ENCODE data around the gene PRR20G.
"Not testable (repeated sequence)": the region's sequence is repeated elsewhere in the genome, so short reads cannot be mapped to it uniquely, and the experiment has no call there.

Gene PRR20G

DNA sequence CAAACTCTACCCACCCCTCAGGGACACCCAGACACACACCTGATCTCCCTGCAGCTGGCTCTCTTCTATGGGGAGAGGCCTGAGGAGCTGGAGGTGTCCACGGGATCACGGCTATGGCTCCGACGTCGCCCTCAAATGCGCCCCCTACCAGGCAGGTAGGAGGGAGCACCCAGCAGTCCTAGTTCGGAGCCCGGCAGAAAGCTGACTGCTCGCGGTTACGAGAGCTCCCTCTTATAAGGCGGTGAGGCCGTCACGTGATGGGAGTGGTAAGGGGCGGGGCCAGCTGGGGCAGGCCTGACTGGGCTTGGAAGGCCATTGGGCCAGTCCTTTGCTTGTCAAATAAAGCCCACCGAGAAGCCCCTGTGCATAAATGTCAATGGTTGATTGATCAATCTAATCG lies at the start of gene PRR20G:
PRR20G (minus strand) TSS at position 207 of the 400 bp plus-strand sequence. CDS start 681 bp downstream, outside the sequence.
- DNase-seq = no peak

GRCh38 chr3:127337001-127337400 lies 49.2 kb upstream of the PRR20G start:
- no peak for DNase-seq

- no peak for DNase-seq
Observed at GRCh38 chr3:127336101-127336500, 48.3 kb upstream of the PRR20G start.

DNA sequence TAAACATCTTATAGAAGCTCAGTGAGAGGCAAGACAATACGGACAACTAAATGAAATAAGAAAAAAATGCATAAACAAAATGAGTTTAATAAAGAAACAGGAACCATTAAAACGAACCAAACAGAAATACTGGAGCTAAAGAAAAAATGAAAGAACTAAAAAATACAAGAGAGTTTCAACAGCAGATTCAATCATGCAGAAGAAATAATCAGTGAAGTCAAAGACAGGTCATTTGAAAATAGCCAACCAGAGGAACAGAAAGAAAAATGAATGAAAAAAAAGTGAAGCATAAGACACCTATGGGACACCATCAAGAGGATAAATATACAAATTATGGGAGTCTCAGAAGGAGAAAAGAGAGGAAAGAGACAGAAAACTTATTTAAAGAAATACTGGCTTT lies 42.5 kb upstream of the PRR20G start:
- no peak for DNase-seq

DNA sequence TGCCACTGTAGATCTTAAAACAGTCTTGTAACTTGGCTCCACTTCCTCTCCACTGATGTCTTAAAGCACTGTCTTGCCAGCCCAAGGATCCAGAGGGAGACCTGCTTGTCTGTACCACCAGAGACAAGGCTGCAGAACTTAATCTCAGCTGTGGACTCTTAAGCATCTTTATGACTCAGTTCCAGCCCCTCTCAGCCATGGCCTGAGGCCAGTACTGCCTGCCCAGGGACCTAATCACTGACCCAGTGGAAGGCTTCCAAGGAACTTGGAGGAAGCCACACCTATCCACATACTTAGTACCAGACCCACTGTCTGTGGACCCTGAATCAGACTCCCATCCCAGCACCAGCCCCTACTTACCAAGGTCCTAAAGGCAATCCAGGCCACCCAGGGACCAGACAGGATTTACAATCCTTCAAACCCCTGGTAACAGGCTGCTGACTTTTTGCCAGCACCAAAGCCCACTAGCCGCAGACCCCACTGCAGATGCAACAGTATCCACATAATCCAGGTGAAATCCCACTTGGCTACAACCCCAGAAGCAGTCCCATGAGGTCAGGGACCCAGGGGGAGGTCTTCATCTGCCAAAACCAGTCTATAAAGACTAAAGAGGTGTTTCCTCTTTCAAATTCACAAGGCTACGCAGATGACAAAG lies 41.9 kb upstream of the PRR20G start:
- DNase-seq = no peak

- DNase-seq = no peak
Observed at GRCh38 chr3:127328421-127328820, 40.6 kb upstream of the PRR20G start.

DNA sequence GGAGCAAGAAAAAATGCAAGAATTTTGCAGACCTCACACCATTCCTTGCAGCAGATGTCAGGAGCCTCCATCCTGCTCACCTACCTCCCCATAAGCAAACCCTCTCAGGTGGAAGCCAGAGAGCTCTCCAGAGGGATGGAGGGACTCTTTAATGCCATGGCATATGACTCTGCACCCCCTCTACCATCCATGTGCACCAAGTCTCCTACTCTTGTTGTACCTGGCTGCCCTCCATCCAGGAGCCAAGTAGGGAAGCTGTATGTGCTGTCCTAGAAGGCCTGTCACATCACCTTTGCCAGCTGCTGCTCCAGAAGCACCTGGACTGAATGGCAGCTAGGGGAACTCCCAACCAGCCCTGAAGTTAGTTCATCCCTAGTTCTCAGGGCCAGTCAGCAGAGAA lies 38.5 kb upstream of the PRR20G start:
- DNase-seq = no peak

DNA sequence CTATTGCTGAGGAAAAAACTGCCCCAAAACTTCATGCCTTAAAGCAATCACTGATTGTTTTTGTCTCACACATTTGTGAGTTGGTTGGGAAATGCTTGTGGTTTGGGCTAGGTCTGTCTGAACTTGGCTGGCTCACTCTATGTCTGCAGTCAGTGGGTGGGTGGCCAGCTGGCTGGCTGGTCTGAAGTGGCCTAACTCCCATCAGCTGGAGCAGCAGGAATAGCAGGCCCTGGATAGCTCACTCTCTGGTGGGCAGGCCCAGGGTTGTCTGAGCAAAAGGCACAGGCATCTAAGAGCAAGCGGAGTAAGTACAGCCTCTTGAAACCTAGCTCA lies 37.7 kb upstream of the PRR20G start:
- DNase-seq = no peak

- no peak for DNase-seq
Observed at GRCh38 chr3:127324913-127325628, 37.2 kb upstream of the PRR20G start.

DNA sequence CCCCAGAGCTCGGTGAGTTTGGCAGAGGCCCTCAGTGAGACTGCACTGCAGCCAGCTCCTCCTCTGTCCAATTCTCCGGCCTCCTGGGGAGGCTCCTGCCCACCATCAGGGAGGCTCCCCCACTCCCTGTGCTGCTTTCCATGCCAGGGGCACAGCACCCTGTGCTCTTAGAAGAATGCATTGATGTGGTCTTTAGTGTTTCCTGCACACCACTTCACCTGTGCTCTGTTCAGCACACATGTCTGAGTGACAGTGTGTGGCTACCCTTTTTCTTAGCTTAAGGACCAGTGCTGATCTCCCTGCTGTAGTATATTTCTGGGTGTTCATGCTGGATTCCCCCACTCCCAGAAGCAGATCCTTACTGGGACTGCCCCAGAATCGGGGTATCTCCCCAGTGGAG lies 36.2 kb upstream of the PRR20G start:
- no peak for DNase-seq

- DNase-seq = no peak
Observed at GRCh38 chr3:127323581-127323980, 35.7 kb upstream of the PRR20G start.

GRCh38 chr3:127321371-127321770 lies 33.5 kb upstream of the PRR20G start:
- no peak for DNase-seq

DNA sequence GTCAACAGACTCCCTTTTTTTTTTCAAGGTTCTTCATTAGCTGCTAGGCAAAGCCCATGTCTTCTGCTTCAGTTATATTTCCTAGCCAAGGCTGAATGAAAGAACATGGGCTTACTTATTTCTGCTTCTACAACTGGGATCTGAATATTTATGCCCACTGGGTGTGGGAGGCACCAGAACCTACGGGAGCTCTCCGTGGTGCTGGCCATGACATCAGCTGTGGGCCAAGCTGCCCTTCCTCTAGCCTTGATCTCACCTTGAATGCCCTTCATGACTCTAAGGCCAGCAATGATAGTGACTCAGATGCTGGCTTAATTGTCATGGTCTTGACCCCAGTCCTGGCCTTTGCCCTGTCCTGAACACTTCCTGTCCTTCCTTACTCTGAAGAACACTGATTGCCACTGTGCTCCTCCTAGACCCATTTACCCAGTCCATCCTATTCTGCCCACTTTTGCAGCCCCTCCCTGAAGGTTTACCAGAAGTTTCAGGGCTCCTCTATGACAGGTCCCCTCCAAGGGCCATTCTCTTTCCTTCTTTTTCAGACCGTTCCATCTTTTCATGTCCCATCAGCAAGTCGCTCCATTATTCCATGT lies 32.8 kb upstream of the PRR20G start:
- DNase-seq = no peak

DNA sequence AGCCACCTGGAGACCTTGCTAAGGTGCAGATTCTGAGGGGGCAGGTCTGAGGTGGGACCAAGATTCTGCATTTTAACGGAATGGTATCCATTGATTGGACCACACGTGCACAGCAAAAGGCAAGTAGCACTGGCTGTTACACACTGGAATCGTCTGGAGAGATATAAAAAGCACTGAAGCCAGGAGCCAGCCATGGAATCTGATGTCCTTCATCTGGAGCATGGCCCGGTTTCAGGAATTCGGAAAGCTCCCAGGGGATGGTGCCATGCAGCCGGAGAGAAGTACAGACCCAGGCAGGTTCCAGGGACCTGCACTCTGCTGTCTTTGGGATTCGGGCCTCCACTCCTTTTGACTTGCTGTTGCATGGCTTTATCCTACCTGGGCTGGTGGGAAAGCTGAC lies 28.8 kb upstream of the PRR20G start:
- no peak for DNase-seq

DNA sequence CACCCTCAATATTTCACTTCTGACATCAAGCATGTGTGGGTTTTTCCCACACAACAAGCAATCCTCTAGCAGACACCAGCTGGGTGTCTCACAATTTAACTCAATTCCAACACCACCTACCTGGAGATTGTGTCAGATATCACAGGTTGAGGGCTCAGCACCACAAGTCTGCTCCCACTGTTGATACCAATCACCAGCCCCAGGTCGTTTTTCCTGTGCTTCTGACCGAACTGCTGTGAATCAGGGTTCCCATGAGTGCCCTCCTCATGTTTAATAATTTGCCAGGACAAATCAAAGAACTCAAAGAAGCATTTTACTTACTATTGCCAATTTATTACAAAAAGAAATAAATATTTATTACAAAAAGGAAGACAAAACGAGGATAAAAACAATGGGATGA lies 25.0 kb upstream of the PRR20G start:
- no peak for DNase-seq

DNA sequence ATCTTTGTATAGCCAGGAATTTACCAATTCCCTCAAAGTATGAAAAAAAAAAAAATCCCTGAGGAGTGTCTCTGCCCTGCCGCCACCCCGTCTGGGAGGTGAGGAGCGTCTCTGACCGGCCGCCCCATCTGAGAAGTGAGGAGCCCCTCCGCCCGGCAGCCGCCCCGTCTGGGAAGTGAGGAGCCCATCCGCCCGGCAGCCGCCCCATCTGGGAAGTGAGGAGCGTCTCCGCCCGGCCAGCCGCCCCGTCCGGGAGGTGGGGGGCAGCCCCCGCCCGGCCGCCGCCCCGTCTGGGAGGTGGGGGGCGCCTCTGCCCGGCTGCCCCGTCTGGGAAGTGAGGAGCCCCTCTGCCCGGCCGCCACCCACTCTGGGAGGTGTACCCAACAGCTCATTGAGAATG lies 21.0 kb upstream of the PRR20G start:
- not testable (repeated sequence) for DNase-seq

- no peak for DNase-seq
Observed at GRCh38 chr3:127307916-127308315, 20.1 kb upstream of the PRR20G start.

DNA sequence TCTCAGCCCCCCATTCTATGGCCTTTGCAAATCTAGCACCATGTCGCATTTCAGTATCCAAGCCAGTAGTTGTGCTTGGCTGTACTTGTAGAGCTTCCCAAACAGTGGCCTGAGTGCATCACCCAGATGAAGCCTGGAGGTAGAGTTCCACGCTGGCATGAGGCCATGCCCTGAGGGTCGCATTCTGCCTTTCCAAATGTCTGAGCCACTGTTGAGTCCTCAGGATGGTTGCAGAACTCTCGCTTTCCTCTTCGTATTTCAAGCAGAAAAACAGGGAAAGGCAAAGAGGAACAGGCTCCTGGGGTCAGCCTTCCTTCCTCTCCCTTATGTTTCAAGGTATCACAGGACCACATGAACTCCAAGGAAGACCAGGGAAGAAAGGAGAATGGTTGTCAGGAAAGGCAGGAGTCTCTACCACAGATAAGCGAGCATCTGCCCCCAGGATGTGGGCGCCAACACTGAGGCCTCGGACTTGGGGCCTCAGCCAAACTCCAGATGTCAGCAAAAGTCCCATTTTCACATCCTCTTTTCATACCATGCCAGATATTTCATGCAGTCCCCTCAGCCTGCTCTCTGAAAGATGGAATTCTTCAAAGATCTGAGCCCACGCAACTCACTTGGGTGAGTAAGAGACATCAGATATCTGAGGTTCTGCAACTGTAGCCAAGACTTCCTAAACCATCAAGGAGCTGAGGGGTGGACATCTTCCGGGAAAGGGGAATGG lies 19.4 kb upstream of the PRR20G start:
- no peak for DNase-seq

- DNase-seq = no peak
Observed at GRCh38 chr3:127306361-127307111, 18.7 kb upstream of the PRR20G start.

- DNase-seq = no peak
Observed at GRCh38 chr3:127305499-127306060, 17.7 kb upstream of the PRR20G start.

GRCh38 chr3:127304121-127304744 lies 16.4 kb upstream of the PRR20G start:
- no peak for DNase-seq

- no peak for DNase-seq
Observed at GRCh38 chr3:127299276-127299675, 11.4 kb upstream of the PRR20G start.

Data from stimulated activated CD8-positive, alpha-beta memory T cell treated with anti-CD3 and anti-CD28 coated beads, Interleukin-4, amount 100 ng/mL, for 48 hours (primary cell).